ENCODE results near the gene ZNF22. TPM values are rescaled to one million over a fixed set of nuclear protein-coding genes. Genes with fewer than 3 reads are reported as not detected.

Gene ZNF22
- total RNA-seq, 1 donor from 2014 or later: 21.6 TPM

- no peaks in the 10 kb centered on the region for H3K27me3 Mint-ChIP-seq (ENCODE audit: low read depth)
- DNase-seq (ENCODE audit: low spot score): no peak
- H3K4me1 Mint-ChIP-seq (ENCODE audit: low read depth): peaks cover 54% of the 10 kb centered on the region
- peaks cover 5% of the 10 kb centered on the region for H3K36me3 Mint-ChIP-seq (ENCODE audit: low read depth)
- H3K9me3 Mint-ChIP-seq (ENCODE audit: low read depth): peaks cover 4% of the 10 kb centered on the region
- H3K4me3 Mint-ChIP-seq (ENCODE audit: unreplicated experiment): no peak overlapping the region
- H3K27ac Mint-ChIP-seq (ENCODE audit: unreplicated experiment): no peak overlapping the region
- TF ChIP-seq CTCF (IDR thresholded peaks at IDR 0.05): no peak
Observed at GRCh38 chr10:44955413-44956070, 45.2 kb upstream of the ZNF22 start.

DNA sequence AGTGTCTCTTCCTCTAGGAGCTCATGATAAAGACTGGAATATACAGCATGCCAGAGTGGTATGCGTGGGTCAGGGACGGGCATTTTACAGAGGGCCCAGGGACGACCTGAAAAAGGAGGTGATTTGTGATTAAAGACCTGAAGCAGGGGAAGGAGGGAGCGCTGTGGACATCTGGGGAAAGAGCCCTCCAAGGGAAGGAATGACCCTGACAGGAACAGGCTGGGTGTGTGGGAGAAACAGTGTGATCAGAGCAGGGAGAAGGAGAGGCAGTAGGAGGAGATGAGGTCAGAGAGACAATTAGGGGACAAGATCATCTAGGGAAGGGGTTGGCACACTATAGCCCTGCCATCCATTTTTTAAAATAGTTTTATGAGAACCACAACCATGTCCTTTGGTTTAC lies 44.5 kb upstream of the ZNF22 start:
- H3K4me3 Mint-ChIP-seq (ENCODE audit: unreplicated experiment): no peak overlapping the region
- H3K9me3 Mint-ChIP-seq (ENCODE audit: low read depth): peaks cover 4% of the 10 kb centered on the region
- no peaks in the 10 kb centered on the region for H3K27me3 Mint-ChIP-seq (ENCODE audit: low read depth)
- peaks cover 4% of the 10 kb centered on the region for H3K36me3 Mint-ChIP-seq (ENCODE audit: low read depth)
- peaks cover 57% of the 10 kb centered on the region for H3K4me1 Mint-ChIP-seq (ENCODE audit: low read depth)
- no peak for TF ChIP-seq CTCF (IDR thresholded peaks at IDR 0.05)
- H3K27ac Mint-ChIP-seq (ENCODE audit: unreplicated experiment): no peak overlapping the region
- no peak for DNase-seq (ENCODE audit: low spot score)

- no peaks in the 10 kb centered on the region for H3K27me3 Mint-ChIP-seq (ENCODE audit: low read depth)
- H3K4me1 Mint-ChIP-seq (ENCODE audit: low read depth): peaks cover 61% of the 10 kb centered on the region
- H3K9me3 Mint-ChIP-seq (ENCODE audit: low read depth): peaks cover 4% of the 10 kb centered on the region
- H3K36me3 Mint-ChIP-seq (ENCODE audit: low read depth): peaks cover 3% of the 10 kb centered on the region
- H3K4me3 Mint-ChIP-seq (ENCODE audit: unreplicated experiment): no peak overlapping the region
- no peak overlapping the region for H3K27ac Mint-ChIP-seq (ENCODE audit: unreplicated experiment)
- TF ChIP-seq CTCF (IDR thresholded peaks at IDR 0.05): no peak
- DNase-seq (ENCODE audit: low spot score): no peak
Observed at GRCh38 chr10:44956717-44957706, 43.7 kb upstream of the ZNF22 start.

GRCh38 chr10:44958196-44958897 lies 42.4 kb upstream of the ZNF22 start:
- Mint-ChIP-seq H3K27ac (ENCODE audit: unreplicated experiment) (peak overlapping the region; percentile 82), H3K4me1 (ENCODE audit: low read depth) (peaks cover 65% of the 10 kb centered on the region), H3K27me3 (ENCODE audit: low read depth) (no peaks in the 10 kb centered on the region), H3K4me3 (ENCODE audit: unreplicated experiment) (peak overlapping the region; percentile 81), H3K9me3 (ENCODE audit: low read depth) (peaks cover 4% of the 10 kb centered on the region), H3K36me3 (ENCODE audit: low read depth) (peaks cover 3% of the 10 kb centered on the region)
- no peak for TF ChIP-seq CTCF (IDR thresholded peaks at IDR 0.05)
- DNase-seq (ENCODE audit: low spot score): no peak

GRCh38 chr10:44958898-44959246 lies 41.9 kb upstream of the ZNF22 start:
- Mint-ChIP-seq H3K27ac (ENCODE audit: unreplicated experiment) (peak overlapping the region; percentile 82), H3K9me3 (ENCODE audit: low read depth) (peaks cover 4% of the 10 kb centered on the region), H3K4me1 (ENCODE audit: low read depth) (peaks cover 66% of the 10 kb centered on the region), H3K27me3 (ENCODE audit: low read depth) (no peaks in the 10 kb centered on the region), H3K4me3 (ENCODE audit: unreplicated experiment) (peak overlapping the region; percentile 81), H3K36me3 (ENCODE audit: low read depth) (peaks cover 3% of the 10 kb centered on the region)
- no peak for TF ChIP-seq CTCF (IDR thresholded peaks at IDR 0.05)
- DNase-seq (ENCODE audit: low spot score): no peak
